ENCODE data around the gene SYDE1. TPM values are rescaled to one million over a fixed set of nuclear protein-coding genes. Genes with fewer than 3 reads are reported as not detected.
A peak's percentile ranks its signal among the peaks of the same experiment; 100 is the strongest.

SYDE1 gene
- total RNA-seq, 1 donor from 2014 or later: 22.9 TPM

DNA sequence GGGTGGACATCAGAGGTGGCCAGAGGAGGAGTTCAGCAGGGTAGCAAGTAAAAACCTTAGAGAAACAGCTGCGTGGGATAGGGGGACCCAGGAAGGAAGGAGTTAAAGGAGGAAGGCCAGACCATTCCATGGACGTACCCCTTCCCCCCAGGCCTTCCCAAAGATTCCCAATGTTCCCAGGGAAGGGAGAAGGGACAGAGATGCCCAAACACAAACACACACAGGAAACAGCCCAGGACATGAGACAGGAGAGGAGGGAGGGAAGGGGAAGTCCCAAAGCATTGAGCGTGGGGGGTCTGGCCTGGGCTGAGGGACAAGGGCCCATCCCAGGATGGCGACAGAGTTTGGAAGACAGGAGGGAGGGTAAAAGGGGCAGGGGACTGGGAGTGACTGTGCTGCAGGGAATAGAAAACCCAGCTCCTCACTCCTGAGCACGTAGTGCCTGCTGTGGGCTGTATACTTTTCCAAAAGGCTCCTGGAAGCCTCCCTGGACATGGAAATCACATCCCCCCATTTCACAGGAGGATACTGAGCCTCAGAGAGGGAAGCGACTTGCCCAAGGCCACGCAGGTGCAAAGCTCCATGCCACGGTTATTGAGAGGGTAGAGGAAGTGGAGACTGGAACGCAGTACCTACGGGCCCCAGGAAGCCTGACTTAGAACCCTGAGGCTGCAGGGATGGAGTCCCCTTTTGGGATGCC is 1.1 kb downstream of the SYDE1 start:
- DNase-seq (ENCODE audit: low spot score): no peak

DNA sequence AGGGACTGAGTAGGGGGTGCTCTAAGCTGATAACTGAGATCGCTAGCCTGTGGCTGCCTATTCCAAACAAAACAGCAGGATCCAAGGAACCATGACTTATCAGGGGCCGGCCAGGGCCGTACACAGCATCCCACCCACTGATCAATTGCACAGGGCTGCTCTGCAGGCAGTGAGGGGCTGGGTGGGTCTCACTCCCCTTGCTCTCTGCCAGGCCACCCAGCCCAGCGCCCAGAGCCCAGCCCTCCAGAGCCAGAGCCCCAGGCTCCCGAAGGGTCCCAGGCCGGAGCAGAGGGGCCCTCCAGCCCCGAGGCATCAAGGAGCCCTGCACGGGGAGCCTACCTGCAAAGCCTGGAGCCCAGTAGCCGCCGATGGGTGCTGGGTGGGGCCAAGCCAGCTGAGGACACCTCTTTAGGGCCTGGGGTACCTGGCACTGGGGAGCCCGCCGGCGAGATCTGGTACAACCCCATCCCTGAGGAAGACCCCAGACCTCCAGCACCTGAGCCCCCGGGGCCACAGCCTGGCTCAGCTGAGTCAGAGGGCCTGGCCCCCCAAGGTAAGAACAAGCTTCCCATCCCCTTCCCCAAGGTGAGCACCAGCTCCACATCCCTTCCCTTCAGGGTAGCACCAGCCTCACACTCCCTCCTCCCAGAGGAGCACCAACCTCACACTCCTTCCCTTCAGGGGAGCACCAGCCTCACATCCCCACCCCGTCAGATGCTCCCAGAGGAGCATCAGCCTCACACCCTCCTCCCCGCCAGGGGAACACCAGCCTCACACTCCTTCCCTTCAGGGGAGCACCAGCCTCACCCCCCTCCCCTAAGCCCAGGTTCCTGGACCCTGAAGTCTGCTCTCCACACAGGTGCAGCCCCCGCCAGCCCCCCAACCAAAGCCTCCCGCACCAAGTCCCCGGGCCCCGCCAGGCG is 1.9 kb downstream of the SYDE1 start:
- no peak for DNase-seq (ENCODE audit: low spot score)

- no peak for DNase-seq (ENCODE audit: low spot score)
These were observed 2.7 kb downstream of the SYDE1 start for GRCh38 chr19:15109768-15110417.

DNA sequence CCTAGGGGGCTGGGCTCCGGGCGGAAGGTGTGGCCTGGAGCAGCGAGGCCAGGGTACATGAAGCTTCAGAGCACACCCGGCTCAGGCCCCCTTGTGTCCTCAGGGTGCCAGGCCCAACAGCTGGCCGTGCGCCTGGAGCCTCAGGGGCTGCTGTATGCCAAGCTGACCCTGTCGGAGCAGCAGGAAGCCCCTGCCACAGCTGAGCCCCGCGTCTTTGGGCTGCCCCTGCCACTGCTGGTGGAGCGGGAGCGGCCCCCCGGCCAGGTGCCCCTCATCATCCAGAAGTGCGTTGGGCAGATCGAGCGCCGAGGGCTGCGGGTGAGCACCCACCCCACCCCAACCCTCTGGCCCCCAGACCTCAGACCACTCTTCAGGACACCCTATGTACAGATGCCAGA is 3.2 kb downstream of the SYDE1 start:
- no peak for DNase-seq (ENCODE audit: low spot score)

DNA sequence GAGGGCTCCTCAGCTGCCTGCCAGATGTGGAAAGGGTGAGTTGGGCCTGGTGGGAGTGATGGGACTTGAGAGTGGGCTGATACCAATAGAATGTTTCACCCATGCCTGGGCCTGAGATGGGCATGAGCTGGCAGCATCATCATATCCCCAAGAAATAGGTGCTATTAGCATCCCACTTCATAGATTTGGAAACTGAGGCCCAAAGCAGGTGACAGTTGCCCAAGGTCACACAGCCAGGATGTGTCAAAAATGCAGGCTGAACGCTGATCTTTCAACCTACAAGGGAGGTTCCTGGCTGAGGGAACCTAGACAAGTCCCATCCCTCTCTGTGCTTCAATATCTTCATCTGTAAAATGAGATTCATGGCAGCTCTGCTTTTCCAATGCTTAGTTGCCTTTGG is 4.6 kb downstream of the SYDE1 start:
- no peak for DNase-seq (ENCODE audit: low spot score)

DNA sequence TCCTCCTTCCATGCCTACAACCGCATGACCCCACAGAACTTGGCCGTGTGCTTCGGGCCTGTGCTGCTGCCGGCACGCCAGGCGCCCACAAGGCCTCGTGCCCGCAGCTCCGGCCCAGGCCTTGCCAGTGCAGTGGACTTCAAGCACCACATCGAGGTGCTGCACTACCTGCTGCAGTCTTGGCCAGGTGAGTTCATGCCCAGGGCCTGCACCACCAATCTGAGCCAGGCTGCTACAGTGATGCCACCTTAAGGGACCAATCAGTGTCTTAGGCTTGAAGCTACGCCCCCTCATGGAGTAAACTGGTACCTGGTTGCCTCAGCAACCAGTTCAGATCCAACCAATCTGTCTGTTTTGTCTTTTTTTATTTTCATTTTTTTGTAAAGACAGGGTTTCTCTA is 5.2 kb downstream of the SYDE1 start:
- DNase-seq (ENCODE audit: low spot score): no peak

DNA sequence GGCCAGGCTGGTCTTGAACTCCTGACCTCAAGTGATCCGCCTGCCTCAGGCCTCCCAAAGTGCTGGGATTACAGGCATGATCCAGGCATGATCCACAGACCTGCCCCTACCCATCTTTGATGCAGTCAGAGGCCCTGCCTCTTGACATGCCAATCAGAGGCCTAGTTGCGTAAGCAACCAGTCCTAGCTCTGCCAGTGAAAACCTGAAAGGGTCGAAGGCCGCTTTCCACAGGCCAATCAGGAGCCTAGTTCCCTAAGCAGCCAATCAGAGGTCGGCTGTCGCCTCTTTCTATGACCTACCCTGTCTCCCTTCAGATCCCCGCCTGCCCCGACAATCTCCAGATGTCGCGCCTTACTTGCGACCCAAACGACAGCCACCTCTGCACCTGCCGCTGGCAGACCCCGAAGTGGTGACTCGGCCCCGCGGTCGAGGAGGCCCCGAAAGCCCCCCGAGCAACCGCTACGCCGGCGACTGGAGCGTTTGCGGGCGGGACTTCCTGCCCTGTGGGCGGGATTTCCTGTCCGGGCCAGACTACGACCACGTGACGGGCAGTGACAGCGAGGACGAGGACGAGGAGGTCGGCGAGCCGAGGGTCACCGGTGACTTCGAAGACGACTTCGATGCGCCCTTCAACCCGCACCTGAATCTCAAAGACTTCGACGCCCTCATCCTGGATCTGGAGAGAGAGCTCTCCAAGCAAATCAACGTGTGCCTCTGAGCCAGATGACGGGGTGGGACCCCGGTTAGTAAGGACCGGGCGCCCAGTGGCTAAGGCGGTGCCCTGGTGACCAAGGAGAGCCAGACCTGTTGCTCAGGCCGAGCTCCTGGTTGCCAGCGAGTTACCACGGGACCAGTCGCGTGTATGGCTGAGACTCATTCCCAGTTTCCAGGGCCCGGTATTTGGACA is 6.3 kb downstream of the SYDE1 start:
- no peak for DNase-seq (ENCODE audit: low spot score)

DNA sequence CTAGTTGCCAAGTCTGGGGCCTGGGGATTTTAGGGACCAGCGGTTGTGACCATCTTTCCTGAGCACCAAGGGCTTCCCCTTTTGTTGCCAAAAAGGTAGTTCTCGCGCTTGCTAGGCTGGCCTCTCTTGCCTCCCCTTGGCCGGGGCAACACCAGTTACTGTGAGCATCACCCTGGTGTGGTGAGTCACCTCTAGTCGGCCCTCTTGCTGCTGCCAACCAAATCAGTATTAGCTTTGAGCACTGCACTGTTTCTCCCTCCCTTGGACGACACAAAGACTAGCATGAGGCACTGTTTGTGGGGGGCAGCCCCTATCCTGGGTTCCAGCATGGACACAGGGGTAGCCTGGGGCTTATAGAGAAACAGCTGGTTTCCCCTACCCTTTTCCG is 6.9 kb downstream of the SYDE1 start:
- no peak for DNase-seq (ENCODE audit: low spot score)

DNA sequence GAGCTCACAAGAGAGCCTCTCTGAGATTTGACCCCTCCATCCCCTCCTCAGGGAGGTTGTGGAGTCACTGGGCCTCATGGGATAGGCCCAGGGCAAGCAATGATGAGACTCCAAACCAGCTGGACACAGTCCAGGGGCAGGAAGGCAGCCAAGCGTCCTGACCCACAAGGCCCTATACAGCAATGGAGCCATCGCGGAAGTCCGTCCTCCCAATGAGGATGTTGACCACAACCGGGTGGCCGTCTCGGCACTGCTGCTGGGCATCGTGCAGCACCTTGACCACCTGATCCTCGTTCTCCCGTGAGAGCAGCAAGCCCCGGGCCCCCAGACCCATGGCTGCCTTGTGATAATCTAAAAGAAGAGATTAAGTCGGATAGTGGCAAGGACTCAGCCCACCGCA is 7.9 kb downstream of the SYDE1 start:
- DNase-seq (ENCODE audit: low spot score): peak; percentile 50

DNA sequence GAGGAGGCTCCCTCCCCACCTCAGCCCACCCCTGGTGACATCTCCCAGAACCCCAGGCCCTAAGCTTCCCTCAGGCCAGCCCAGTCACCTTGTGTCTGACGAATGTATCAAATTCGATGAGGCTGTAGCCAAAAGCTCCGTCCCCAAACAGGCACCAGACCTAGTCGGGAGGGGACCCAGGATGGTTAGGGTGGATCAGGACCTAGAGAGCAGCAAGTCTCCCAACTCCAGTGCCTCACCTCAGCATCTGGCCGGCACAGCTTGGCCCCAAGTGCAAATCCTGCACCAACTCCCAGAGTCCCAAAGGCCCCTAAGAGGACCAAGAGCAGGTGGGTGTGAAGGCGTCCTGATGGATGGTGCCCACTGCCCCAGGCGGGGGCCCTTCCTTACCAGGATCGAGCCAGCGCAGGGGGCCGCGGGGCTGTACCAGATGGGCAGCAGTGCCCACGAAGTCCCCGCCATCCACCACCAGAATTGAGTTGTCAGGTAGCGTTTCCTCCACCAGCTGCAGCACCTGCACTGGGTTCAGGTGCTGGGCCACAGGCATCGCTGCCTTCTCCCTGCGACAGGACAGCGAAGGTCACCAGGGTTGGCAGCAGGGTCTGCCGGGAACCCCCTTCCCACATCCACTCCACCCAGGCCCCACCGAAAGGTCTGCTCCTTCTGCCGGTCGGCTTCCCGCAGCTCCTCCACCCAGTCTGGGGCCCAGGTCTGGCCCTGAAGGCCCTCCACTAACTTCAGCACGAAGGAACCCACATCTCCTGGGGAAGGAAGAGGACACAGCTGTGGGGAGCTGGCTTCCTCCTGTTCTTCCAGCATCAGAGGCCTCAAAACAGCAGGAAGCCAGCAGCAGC is 8.8 kb downstream of the SYDE1 start:
- DNase-seq (ENCODE audit: low spot score): no peak

DNA sequence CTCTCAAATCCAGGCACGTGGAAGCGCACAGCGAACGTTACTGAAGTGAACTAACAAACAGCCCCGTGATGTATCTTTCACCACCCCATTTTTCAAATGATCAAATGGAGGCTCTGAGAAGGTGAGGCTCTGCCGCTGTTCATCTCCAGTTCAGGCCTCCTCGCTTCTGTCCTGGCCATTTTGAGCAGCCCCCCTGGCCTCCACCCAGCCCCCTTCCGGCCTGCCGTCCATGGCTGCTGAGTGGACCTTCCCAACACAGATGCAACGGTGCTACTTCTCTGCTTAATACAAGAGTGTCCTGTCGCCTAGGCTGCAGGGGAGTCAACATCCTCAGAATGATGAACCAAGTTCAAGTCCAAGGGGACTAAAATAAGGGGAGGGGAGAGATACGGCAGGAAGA is 9.7 kb downstream of the SYDE1 start:
- DNase-seq (ENCODE audit: low spot score): no peak

DNA sequence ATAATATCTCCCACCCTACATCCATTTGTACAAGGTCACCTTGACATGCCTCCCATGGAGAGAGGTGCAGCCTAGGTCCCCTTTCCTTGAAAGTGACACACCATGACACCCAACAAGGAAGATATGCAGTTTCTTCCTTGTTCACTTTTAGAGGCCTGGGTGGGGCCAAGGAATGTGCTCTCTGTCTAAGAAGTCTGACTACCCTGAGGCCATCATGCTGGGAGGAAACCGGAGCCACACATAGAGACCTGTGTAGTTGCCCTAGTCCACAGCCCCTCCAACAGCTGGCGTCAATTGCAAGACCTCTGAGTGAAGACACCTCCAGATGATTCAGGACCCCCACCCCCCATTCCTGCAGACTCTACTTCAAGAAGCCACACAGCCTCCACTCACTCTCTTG is 11.0 kb downstream of the SYDE1 start:
- no peak for DNase-seq (ENCODE audit: low spot score)

DNA sequence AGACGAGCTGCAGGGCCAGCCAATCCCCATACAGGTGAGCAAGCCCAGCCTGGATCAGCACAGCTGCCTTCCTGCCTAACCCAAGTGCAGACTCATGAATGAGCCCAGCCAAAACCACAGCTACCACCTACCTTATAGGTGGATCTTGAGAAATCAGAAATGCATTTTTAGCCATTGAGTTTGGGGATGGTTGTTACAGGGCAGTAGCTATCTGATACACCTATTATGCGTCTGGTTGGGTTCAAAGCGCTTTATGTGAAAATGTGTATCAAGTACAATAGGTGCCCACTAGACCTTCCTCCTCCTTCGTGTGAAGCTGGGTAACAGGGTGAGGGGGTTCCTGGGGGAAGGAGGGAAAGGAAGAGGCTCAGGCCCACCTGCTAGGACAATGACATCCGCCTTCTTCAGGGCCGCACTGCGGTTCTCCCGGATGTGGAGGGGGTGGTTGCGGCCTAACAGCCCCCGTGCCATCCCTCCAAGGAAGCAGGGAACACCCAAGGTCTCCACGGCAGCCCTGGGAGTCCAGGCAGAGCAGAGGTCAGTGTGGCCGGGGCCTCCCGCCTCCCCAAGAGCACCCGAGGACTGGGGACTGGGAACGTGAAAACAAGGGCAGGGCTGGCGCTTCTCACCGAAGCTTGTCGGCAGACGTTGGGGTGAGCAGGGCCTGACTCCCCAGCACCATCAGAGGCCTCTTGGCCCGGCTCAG is 11.7 kb downstream of the SYDE1 start:
- no peak for DNase-seq (ENCODE audit: low spot score)

DNA sequence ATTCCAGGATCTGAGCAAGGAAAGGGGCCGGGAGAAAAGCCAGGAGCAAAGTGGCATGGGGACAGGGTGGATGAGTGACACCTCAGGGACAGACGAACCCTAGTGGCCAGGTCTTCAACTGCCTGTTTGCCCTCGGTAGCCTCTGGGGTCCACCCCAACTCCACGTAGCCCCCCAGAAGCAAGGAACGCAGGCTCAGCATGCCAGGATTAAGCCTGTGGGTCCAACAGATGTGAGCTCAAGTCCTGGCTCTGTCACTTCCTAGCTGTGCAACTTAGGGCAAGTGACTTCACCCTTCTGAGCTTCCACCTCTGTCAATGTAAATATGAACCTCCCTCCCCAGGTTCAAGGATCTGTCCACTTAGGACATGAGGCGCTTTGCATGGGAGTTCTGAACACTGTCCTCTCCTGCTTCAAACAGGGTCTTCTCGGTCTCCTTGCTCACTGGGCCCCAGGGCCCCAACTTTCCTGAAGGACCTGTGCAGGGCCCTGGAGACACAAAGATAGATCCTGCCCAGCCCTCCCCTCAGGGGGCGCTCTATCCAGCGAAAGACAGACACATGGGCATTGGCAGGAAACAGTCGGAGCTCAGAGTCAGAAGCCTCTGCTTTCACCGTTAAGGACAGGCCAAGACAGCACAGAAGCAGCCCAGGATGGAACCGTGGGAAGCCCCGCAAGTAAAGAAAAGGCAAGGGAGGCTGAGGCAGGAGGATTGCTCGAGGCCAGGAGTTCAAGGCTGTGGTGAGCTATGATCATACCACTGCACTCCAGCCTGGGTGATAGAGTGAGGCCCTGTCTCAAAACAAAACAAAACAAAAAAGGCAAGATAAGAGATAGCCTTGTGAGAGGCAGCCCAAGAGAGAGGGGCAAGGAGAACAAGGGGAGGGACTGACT is 13.2 kb downstream of the SYDE1 start:
- DNase-seq (ENCODE audit: low spot score): no peak

DNA sequence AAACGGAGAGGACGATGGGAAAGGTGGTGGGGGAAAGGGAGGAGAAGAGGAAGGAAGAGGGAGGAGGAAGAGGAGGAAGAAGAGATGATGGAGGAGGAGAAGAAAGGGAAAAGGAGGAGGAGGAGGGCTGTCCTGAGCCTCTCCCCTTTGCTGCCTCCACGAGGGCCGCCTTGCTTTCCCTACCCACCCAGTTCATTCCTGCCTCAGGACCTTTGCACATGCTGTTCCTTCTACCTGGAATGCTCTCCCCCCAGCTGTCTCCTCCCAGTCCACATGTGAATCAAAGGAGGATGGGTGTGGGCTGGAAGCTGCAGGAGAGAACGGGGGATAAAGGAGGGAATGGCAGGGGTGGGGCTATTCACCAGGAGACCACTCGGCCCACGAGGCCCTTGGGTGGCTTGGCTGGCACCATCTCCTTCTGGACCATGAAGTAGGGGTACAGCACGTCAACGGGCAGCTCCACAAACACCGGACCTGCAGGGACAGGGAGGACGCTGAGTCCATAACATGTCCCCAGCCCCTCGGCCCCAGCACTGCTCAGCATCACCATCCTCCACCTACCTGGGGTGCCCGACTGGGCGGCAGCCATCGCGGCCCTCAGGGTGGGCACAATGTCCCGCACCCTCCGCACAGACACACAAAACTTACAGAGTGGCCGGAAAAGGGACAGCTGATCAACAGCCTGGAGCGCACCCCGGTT is 15.3 kb downstream of the SYDE1 start:
- DNase-seq (ENCODE audit: low spot score): no peak

DNA sequence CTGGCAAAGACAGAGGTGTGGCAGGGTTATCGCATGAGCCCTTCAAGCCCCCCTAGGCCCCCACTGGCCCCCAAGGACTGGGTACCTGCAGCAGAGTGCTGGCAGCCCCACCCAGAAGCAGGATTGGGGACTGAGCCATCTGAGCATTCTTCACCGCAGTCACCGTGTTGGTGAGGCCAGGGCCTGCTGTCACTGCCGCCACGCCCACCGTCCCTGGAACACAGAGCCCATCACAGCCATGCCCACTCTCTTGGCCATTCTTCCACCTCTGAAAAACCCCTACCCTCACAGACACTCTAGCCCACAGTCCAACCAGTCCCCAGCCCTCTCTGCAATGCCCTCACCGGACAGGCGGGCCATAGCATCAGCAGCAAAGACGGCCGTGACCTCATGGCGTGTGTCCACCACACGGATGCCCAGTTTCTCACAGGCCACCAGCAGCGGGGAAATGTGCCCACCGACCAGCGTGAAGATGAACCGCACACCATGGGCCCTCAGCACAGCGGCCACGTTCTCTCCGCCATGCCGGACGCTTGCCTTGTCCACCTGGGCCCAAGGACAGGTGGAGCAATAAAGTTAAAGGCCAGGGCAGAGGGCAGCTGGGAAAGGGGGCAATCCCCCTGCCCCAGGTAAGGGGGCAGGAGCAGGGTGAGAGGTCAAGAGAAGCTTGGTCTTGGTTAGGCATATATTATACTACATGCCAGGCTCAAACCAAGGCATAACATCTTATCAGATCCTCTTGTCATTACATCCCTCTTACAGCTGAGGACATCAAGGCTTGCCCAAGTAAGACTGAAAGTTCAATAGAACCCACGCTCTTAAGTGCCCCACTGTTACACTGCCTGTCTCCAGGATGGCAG is 16.1 kb downstream of the SYDE1 start:
- DNase-seq (ENCODE audit: low spot score): no peak

GRCh38 chr19:15123900-15124299 is 16.7 kb downstream of the SYDE1 start:
- no peak for DNase-seq (ENCODE audit: low spot score)
